NCI-H2227 treated with DMSO at 0.1 percent for 48 hours (cell line): ENCODE data around the gene DDX60.

Experiments
- DNase-seq: peaks from one replicate; lab custom pipeline; 2025; lab: John Stamatoyannopoulos, UW

DDX60 gene

GRCh38 chr4:168200685-168201084, 117.9 kb downstream of the DDX60 start:
- DNase-seq: no peak

- no peak for DNase-seq
These were observed 119.1 kb downstream of the DDX60 start for GRCh38 chr4:168199260-168199957.

- no peak for DNase-seq
These were observed 120.6 kb downstream of the DDX60 start for GRCh38 chr4:168197926-168198325.

DNA sequence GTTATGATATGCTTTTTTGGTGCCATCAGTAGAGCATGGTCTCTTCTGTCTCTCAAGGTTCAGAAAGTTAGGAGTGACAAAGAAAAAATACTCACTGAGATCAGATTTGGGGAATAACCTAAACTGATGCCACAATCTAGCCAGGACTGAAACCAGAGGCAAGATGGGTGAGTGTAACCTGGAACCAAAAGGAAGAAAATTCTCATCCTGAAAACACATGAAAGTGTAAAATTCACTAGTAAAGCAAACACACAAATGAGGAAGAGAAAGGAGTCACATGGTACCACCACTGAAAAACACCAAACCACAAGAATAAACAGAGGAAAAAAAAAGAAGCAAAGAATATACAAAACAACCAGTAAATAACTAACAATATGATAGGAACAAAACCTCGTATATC, 129.8 kb downstream of the DDX60 start:
- no peak for DNase-seq

DNA sequence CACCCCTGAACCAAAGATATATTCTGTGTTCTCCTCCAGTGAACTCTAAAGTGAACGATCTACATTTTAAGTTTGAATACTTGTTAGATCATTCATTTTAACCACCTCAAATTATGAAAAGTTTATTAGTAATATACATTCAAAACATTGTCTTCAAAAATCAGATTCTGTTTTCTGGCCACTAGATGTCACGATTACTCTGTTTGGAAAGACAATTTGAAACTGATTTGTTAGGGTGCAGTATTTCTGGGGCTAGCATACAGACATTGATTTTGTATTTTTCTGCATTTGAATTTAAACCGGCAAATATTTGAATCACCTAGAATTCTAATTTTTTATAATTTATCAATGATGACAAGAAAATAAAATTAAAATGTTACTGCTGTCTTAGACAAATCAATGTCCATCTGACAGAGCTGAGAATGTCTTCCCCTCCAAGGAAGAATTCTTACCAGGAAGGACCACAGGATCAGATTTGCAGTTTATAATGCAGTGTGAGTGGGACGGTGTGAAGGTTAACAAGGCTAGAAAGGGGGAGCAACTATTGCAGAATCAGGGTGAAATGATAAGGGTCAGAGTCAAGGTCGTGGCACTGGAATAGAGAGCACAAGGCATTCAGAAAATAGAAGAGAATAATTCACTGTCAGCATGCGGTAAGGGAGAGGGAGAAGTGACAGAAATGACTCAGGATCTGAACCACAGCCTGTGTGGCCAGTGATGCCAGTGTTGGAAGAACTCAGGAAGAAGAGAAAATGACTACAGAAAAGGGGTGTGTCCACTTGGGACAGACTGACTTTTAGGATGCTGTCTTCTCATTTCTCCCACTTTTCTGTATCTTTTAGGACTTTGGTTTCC, 134.6 kb downstream of the DDX60 start:
- no peak for DNase-seq

- DNase-seq: no peak
These were observed 140.9 kb downstream of the DDX60 start for GRCh38 chr4:168177546-168178149.

DNA sequence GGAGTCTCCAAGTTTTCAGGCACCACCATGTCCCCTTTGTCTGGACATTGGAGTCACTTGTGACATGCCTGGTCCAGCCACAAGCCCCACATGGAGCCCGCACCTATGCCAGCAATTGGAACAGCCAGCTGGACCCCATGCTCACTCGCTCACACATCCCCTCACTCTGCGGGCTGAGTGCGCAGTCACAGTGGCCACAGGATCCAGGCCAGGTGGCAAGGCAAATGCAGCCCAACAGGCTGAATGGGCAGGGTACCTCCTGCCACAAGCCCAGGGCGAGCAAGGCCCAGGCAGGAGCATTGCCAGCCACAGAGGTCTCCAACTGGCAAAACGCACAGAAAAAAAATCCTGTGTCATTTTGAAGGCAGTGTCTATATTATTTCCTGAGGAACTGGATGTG, 144.2 kb downstream of the DDX60 start:
- DNase-seq: no peak

DNA sequence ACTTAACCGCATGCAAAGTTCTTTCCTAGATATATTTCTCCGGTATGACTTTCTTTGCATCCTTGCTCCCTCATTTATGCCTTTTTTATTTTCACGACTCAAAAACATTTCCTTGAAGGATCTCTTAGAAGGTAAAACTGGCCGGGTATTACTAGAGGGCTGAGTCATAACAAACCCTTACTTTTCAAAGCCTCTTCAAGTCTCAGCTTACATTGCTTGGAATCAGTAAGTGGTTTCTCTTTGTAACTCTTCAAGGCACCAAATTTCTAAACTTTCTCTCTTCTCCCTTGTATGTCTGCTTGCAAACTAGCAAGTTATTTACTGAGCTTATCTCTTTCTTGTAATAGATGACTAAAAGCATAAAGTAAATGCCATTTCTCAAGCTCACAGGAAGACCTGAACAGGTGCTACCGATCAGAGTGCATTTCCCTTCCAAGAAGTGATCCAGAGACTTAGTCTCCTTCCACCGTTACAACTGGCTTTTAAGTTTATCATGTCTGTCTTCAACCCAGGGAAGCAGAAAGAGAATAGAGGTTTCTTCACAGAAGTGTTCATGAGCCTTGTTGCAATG, 150.8 kb downstream of the DDX60 start:
- DNase-seq: no peak
